Cerebellar cortex (tissue), 1 donor: ENCODE measurements around the gene PFKFB4.
"Not testable (repeated sequence)": the region's sequence is repeated elsewhere in the genome, so short reads cannot be mapped to it uniquely, and the experiment has no call there.

Experiments
- DNase-seq: peaks from one replicate; pipeline ENCODE4 v3.0.0-alpha.2; 2015; ENCODE audit warnings: low spot score

The PFKFB4 gene

GRCh38 chr3:48530701-48531100 is 25.9 kb downstream of the PFKFB4 start:
- DNase-seq, result not testable (repeated sequence)

- no peak for DNase-seq
These were observed 27.8 kb downstream of the PFKFB4 start for GRCh38 chr3:48528754-48529153.

DNA sequence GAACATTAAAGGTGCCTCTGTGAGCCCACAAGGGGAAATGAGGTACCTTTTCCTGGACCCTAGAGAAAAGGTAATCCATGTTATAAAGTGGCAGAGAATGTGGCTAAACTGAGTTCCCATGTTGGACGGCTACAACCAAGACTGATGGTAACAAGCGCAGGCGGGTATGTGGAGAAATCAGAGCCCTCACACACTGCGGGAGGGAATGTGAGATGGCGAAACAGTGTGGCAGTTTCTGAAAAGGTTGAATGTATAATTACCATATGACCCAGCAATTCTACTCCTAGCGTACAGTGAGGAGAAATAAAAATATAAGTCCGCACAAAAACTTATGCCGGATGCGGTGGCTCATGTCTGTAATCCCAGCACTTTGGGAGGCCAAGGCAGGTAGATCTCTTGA is 28.6 kb downstream of the PFKFB4 start:
- DNase-seq, result no peak

- DNase-seq, result no peak
These were observed 31.6 kb downstream of the PFKFB4 start for GRCh38 chr3:48524970-48525369.

DNA sequence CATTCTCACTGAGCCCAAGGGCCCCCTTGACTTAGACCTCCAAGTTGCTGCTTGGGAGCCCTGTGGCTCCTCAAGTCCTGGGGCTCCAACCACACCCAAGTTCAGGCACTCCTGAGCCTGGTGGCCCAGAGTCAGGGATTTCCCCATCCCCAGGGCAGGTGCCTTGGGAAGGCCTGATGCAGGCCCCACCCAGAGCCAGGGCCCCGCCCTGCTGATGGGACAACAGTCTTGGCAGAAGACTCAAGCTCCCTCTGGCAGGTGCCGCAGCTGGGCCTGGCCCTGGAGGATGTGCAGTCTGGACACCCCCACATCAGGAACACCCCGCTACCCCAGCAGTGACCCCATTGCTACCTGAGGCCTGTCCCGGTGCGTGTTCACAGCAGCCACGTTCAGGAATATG is 35.0 kb downstream of the PFKFB4 start:
- no peak for DNase-seq

DNA sequence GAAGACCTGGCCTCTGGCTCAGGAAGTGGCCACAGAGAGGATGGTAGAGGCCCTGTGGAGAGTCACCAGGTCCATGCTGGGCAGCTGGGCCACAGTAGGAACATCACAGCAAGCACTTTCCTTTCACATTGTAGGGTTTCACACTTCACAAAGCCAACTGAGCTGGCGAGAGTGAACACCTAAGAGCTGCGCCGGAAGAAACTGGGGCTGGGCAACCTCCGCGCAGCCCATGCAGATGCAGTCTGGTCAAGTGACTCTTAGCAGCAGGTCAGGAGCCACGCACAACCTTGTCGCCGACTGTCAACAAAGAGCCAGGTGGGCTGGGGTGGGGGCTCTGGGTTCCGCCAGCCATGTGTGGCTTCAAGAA is 37.3 kb downstream of the PFKFB4 start:
- DNase-seq, result no peak

DNA sequence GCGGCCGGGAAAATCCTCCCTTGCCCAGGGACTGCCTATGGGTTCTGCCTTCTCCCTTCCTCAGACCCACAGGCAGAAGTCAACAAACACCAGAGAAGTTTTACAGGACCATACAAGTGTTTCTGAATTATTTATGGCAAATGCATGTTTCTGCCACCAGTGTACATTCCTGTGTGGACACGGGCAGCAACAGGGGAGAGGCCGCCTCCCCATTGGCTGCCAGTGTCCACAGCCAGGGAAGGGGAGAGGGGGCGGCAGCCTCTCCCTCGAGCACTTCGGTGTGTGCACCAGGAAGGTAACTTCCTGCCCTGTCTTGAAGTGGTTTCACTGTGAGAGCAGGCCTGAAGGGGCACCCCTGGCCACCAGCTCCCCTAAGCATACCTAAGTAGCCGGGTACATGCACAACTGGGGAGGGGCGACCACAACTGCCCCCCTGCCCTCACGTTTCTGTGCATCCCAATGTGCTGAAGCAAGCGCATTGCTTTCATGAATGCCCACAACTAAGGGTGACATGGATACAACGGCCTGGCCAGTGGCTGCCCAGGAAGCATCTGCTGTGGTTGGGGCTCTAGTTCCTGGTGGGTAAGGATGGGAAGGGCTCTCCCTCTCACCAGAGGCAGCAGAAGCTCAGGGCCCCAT is 37.8 kb downstream of the PFKFB4 start:
- DNase-seq, result no peak

GRCh38 chr3:48518069-48518468 is 38.5 kb downstream of the PFKFB4 start:
- DNase-seq, result no peak

GRCh38 chr3:48516571-48516970 is 40.0 kb downstream of the PFKFB4 start:
- no peak for DNase-seq

DNA sequence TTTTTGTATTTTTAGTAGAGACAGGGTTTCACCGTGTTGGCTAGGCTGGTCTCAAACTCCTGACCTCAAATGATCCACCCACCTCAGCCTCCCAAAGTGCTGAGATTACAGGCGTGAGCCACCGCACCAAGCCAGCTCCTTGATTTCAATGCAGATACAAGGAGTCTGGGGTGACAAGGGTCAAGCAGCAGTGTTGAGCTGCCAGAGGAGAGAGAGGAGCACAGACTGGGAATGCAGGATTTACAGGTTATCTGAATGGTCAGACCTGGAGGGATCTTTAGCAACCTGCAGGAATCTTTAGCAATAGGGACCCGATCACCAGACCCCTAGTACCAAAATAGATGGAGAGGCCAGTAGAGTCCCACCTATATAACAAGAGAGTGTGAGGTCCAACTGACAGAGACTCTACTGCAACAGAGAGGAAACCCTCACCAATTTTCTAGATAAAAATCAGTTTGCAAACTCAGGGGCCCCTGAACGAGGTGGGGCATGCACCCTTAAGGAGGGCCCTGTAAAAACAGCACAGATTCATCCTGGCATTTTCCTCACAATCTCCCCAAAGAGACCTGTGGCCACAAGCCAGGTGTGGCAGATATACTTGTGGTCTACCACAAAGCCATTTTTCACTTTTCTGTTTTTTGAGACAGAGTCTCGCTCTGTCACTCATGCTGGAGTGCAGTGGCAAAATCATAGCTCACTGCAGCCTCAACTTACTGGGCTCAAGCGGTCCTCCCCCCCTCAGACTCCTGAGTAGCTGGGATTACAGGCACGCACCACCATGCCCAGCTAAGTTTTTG is 42.0 kb downstream of the PFKFB4 start:
- no peak for DNase-seq

DNA sequence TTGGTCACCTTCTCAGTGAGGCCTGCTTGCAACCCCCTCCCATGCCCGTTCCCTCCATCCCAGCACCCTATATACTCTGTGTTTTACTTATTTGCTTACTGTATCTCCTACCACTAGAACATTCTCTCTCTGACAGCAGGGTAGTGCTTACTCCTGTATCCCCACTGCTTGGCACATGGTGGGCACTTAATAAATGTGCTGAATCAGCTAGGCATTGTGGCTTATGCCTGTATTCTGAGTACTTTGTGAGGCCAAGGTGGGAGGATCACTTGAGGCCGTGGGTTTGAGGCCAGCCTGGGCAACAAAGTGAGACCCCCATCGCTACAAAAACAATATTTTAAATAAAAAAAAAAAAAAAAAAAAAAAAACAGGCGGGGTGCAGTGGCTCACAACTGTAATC is 45.1 kb downstream of the PFKFB4 start:
- no peak for DNase-seq

DNA sequence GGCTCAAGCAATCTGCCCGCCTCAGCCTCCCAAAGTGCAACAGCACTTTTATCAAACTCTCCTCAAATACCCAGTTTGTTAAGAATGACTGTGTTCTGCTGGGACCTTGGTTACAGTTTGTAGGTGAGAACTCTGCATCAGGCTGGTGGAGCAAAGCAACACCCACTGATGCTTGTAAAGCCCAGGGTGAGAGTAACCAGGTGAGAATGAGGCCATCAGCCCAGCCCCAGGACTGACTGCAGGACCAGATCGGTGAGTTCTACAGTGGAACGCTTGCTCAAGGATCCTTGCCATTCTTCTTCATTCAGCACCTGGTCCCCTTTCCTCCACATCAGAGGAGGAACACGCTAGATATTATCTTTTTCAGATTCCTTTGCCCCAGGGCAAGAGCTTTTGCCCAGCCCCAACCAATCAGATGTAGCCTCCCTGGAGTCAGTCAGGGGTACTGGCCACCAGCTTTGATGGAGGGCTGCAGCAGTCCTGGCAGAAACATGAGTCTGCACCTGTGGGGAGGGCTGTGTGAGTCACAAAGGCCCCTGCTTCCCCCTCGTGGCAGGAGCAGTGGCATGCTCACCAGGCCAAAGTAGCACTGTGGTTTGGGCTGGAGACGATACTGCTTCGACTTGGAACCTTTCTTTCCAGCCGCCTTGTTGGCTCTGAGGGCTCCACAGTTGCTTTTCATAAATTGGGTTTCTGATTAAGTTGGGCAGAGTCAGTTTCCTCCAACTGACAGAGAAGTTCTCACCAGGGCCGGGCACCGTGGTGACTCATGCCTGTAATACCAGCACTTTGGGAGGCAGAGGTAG is 49.1 kb downstream of the PFKFB4 start:
- peak; percentile 73 for DNase-seq

DNA sequence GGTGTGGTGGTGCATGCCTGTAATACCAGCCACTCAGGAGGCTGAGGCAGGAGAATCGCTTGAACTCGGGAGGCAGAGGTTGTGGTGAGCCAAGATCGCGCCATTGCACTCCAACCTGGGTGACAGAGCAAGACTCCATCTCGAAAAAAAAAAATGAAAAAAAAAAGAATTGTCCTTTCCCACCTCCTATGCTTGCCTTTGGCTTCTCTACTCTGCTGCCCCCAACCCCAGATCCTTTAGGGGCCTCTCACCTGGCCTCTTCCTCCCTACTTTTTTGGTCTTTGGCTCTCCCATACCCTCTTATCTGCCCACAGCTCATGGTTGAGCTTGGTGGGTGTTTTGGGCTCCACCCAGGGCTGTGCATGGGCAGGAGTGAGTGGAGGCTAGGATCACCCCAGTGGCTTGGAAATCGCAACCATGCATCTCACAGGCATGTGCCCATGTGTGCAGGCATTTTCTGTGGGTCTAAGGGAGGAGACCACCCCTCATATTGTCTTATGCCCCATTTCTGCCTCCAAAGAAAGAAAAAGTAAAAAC is 50.6 kb downstream of the PFKFB4 start:
- no peak for DNase-seq

GRCh38 chr3:48505146-48505545 is 51.5 kb downstream of the PFKFB4 start:
- DNase-seq, result no peak

GRCh38 chr3:48504051-48504946 is 52.3 kb downstream of the PFKFB4 start, which contains the start of gene SHISA5:
TSS of gene SHISA5 (minus strand) at chr3:48504174. CDS start at chr3:48504094, 80 bp downstream.
- DNase-seq, result peak; percentile 14

- DNase-seq, result no peak
These were observed 53.1 kb downstream of the PFKFB4 start for GRCh38 chr3:48503401-48504050.

GRCh38 chr3:48502728-48503168 is 53.9 kb downstream of the PFKFB4 start:
- DNase-seq, result peak; percentile 78

- no peak for DNase-seq
These were observed 54.5 kb downstream of the PFKFB4 start for GRCh38 chr3:48502121-48502520.

GRCh38 chr3:48501196-48501595 is 55.4 kb downstream of the PFKFB4 start:
- DNase-seq, result no peak

GRCh38 chr3:48500656-48501055 is 55.9 kb downstream of the PFKFB4 start:
- no peak for DNase-seq

DNA sequence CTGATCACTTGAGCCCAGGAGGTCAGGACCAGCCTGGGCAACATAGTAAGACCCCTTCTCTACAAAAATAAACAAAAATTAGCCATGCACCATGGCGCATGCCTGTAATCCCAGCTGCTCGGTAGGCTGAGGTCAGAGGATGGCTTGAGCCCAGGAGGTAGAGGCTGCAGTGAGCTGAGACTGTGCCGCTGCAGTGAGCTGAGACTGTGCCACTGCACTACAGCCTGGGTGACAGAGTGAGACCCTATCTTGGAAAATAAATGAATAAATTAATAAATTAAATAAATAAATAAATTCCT is 63.5 kb downstream of the PFKFB4 start:
- no peak for DNase-seq
